Uterus (tissue), 4 donors: ENCODE results near the gene ALS2. TPM values are rescaled to one million over a fixed set of nuclear protein-coding genes. Genes with fewer than 3 reads are reported as not detected.

Experiments
- DNase-seq, 2 donors: peaks; one replicate each; pipeline ENCODE4 v3.0.0-alpha.2; 2019 to 2020
- H3K27ac ChIP-seq, 2 donors: fragments of 200-600 bp; sonication (generic); 1 replicate in 1 of 2; 2 replicates in 1 of 2; pipeline ENCODE4 v1.5.1; 2016 to 2018
- H3K27me3 ChIP-seq, 2 donors: fragments of 200-600 bp; sonication (generic); one replicate each; pipeline ENCODE4 v1.5.1; 2018 to 2019; ENCODE audit warnings: control low read depth in 1 of 2
- H3K36me3 ChIP-seq, 2 donors: fragments of 200-600 bp; sonication (generic); one replicate each; pipeline ENCODE4 v1.5.1; 2019; ENCODE audit warnings: control low read depth in 1 of 2
- H3K4me1 ChIP-seq, 2 donors: fragments of 200-600 bp; sonication (generic); one replicate each; pipeline ENCODE4 v1.5.1; 2018 to 2019; ENCODE audit warnings: control low read depth in 1 of 2
- H3K4me3 ChIP-seq, 2 donors: fragments of 200-600 bp; sonication (generic); 1 replicate in 1 of 2; 2 replicates in 1 of 2; pipeline ENCODE4 v1.5.1; 2018 to 2019; ENCODE audit warnings: mild to moderate bottlenecking in 1 of 2
- H3K9me3 ChIP-seq, 2 donors: fragments of 200-600 bp; sonication (generic); one replicate each; pipeline ENCODE4 v1.5.1; 2019; ENCODE audit warnings: control low read depth in 1 of 2
- CTCF ChIP-seq, 4 experiments: fragments of 200-600 bp in 2 of 4; fragments of 450-650 bp in 2 of 4; sonication (generic) in 2 of 4; IDR thresholded peaks; one replicate each; pipeline ENCODE4 v1.5.1; 2016 to 2019; ENCODE audit warnings: antibody characterized with exemption in 4 of 4, mild to moderate bottlenecking in 2 of 4, moderate library complexity in 1 of 4
- POLR2A ChIP-seq, 2 donors: fragments of 450-650 bp; IDR thresholded peaks; one replicate each; pipeline ENCODE4 v1.6.1; 2016; ENCODE audit warnings: antibody characterized with exemption in 2 of 2, mild to moderate bottlenecking in 1 of 2, moderate library complexity in 1 of 2
- intact Hi-C: fragments of 100-400 bp; cut with DNase I; formaldehyde crosslinking; loops from one replicate; pipeline ENCODE4 v1.15.1; 2023; ENCODE audit warnings: low total_unique reads
- total RNA-seq, 4 donors: library from RNA; depleted of rRNA in 3 of 4; stranded (reverse); fragments of >200 nt in 3 of 4; gene quantifications; one replicate each; pipeline versions ENCODE4 v1.1.0 to v1.2.4, GENCODE V29; 2014 to 2023
- donor health status: DM: yes; HTN: yes; CAD: no.

The ALS2 gene
- total RNA-seq, result 10 to 100 TPM in 3 of 4 donors, 1 to 10 TPM in 1; 8.2 to 27.2 (median 23.5) TPM

DNA sequence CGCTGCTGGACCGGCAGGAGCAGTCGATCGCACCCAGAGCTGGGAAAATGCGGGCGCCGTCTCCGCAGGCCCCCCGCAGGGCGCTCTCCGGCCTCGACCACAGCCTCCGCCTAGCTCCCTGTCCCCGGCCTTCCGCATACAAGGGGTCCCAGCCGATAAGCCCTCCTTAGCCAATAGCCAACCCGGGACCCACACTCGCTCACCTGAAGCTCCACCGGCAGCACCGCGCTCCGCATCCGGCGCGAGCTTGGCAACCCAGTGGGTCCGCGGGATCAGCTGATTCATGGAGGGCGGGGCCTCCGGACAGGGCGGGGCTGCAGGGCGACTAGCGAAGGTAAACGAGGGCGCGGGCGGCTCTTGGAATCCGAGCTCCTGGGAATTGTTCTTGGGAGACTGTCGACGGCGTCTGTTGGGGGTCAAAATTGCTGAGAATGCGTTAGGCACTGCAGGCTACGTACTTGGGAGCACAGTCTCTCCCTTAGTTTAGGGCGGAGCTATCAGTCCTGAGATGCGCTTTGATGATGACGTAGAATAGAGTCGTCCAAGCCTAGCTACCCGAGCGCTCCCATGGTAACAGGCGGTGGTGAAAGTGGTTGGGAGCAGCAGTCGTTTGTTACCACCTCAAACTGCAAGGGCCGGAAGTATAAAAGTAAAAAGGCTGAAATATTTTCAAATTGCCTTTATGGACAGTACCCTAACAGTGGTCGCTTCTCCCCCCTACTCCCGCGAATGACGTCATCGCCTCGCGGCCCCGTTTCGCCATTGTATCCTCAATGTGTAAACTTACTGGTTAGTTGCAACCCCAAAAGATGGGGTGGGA is at the start of gene ALS2:
Gene ALS2, minus strand, starts transcription at position 260 of the 820 bp plus-strand sequence. CDS start 12,048 bp downstream, outside the sequence.
- intact Hi-C loops, result no loop called here
- Histone ChIP-seq H3K4me1 (no peaks in the 10 kb centered on the region), H3K27ac (peak within 1 kb of the TSS; percentile 90 to 93), H3K9me3 (no peaks in the 10 kb centered on the region), H3K27me3 (no peaks in the 10 kb centered on the region), H3K4me3 (peak within 1 kb of the TSS; percentile 95), H3K36me3 (no peaks in the 10 kb centered on the region)
- peak; percentile 97 to 98 for DNase-seq
- peak in 1 of 4 experiments; percentile 10 for TF ChIP-seq CTCF (IDR thresholded peaks at IDR 0.05)
- TF ChIP-seq POLR2A (IDR thresholded peaks at IDR 0.05), result peak; percentile 31 to 61

- intact Hi-C loops, result no loop called here
- H3K27me3 ChIP-seq, result no peaks in the 10 kb centered on the region
- DNase-seq, result no peak
- no peak overlapping the region for H3K27ac ChIP-seq
- H3K36me3 ChIP-seq, result no peaks in the 10 kb centered on the region
- no peaks in the 10 kb centered on the region for H3K9me3 ChIP-seq
- TF ChIP-seq POLR2A (IDR thresholded peaks at IDR 0.05), result no peak
- no peak for TF ChIP-seq CTCF (IDR thresholded peaks at IDR 0.05)
- no peaks in the 10 kb centered on the region for H3K4me1 ChIP-seq
- H3K4me3 ChIP-seq, result no peak overlapping the region
Observed at GRCh38 chr2:201828220-201828619, 47.5 kb upstream of the ALS2 start.

GRCh38 chr2:201827621-201828020 is 46.9 kb upstream of the ALS2 start:
- H3K27ac ChIP-seq, result no peak overlapping the region
- no peak for DNase-seq
- no peaks in the 10 kb centered on the region for H3K4me1 ChIP-seq
- no peak overlapping the region for H3K4me3 ChIP-seq
- no peaks in the 10 kb centered on the region for H3K27me3 ChIP-seq
- intact Hi-C loops, result no loop called here
- TF ChIP-seq POLR2A (IDR thresholded peaks at IDR 0.05), result no peak
- no peak for TF ChIP-seq CTCF (IDR thresholded peaks at IDR 0.05)
- H3K36me3 ChIP-seq, result no peaks in the 10 kb centered on the region
- no peaks in the 10 kb centered on the region for H3K9me3 ChIP-seq

- DNase-seq, result no peak
- no peak overlapping the region for H3K27ac ChIP-seq
- no peaks in the 10 kb centered on the region for H3K27me3 ChIP-seq
- H3K4me3 ChIP-seq, result no peak overlapping the region
- H3K9me3 ChIP-seq, result no peaks in the 10 kb centered on the region
- TF ChIP-seq CTCF (IDR thresholded peaks at IDR 0.05) (no peak), POLR2A (IDR thresholded peaks at IDR 0.05) (no peak)
- no peaks in the 10 kb centered on the region for H3K36me3 ChIP-seq
- no peaks in the 10 kb centered on the region for H3K4me1 ChIP-seq
- intact Hi-C loops, result no loop called here
Observed at GRCh38 chr2:201824212-201824611, 43.5 kb upstream of the ALS2 start.

GRCh38 chr2:201821080-201821479 is 40.3 kb upstream of the ALS2 start:
- TF ChIP-seq POLR2A (IDR thresholded peaks at IDR 0.05), result no peak
- no peak for TF ChIP-seq CTCF (IDR thresholded peaks at IDR 0.05)
- H3K9me3 ChIP-seq, result no peaks in the 10 kb centered on the region
- H3K36me3 ChIP-seq, result no peaks in the 10 kb centered on the region
- no peak overlapping the region for H3K27ac ChIP-seq
- no peak for DNase-seq
- intact Hi-C loops, result no loop called here
- H3K4me3 ChIP-seq, result no peak overlapping the region
- no peaks in the 10 kb centered on the region for H3K27me3 ChIP-seq
- no peaks in the 10 kb centered on the region for H3K4me1 ChIP-seq
